ENCODE results near the gene TNNT3. TPM values are rescaled to one million over a fixed set of nuclear protein-coding genes. Genes with fewer than 3 reads are reported as not detected.

TNNT3 gene
- total RNA-seq, 2 donors from 2014 or later: 1.6 TPM; not detected in 1

DNA sequence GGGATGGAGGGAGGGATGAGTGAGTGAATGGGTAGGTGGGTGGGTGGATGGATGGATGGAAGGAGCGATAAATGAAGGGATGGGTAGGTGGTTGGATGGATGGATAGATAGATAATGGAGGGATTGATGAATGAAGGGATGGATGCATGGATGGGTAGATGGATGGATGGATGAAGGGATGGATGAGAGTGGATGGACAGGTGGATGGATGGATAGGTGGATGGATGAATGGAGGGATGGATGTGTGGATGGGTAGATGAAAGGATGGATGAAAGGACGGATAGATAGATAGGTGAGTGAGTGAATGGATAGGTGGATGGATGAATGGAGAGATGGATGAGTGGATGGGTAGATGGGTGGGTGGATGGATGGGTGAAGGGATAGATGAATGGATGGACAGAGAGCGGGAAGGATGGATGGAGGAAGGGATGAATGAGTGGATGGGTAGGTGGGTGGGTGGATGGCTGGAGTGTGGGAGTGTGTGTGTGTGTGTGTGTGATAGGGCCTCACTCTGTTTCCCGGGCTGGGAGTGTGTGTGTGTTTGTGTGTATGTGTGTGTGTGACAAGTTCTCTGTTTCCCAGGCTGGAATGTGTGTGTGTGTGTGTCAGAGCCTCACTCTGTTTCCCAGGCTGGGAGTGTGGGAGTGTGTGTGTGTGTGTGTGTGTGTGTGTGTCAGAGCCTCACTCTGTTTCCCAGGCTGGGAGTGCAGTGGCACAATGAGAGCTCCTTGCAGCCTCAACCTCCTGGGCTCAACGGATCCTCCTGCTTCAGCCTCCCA lies 25.7 kb upstream of the TNNT3 start:
- peaks cover 1% of the 10 kb centered on the region for H3K4me1 ChIP-seq
- H3K27ac ChIP-seq: no peak overlapping the region
- intact Hi-C loops (cut with DNase I): loop anchor here (1.0 to 5.0 kb wide), 2 partner anchors 23 to 269 kb away; partner anchors contain the start of gene INS
- TF ChIP-seq POLR2A (IDR thresholded peaks at IDR 0.05): no peak
- TF ChIP-seq, protein P1, sequence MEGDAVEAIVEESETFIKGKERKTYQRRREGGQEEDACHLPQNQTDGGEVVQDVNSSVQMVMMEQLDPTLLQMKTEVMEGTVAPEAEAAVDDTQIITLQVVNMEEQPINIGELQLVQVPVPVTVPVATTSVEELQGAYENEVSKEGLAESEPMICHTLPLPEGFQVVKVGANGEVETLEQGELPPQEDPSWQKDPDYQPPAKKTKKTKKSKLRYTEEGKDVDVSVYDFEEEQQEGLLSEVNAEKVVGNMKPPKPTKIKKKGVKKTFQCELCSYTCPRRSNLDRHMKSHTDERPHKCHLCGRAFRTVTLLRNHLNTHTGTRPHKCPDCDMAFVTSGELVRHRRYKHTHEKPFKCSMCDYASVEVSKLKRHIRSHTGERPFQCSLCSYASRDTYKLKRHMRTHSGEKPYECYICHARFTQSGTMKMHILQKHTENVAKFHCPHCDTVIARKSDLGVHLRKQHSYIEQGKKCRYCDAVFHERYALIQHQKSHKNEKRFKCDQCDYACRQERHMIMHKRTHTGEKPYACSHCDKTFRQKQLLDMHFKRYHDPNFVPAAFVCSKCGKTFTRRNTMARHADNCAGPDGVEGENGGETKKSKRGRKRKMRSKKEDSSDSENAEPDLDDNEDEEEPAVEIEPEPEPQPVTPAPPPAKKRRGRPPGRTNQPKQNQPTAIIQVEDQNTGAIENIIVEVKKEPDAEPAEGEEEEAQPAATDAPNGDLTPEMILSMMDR (IDR thresholded peaks at IDR 0.05): no peak
- 82 to 83% methylated on average over 4 to 5 of the region's 5 CpGs for WGBS, 2 donors
- H3K4me3 ChIP-seq: no peak overlapping the region
- ATAC-seq: no peak
- no peak for DNase-seq
- no peaks in the 10 kb centered on the region for H3K36me3 ChIP-seq (replicated peaks in 1 of 2; ENCODE audit: insufficient read depth in 1 of 2, low read depth in 2 of 2)
- no peaks in the 10 kb centered on the region for H3K27me3 ChIP-seq
- H3K9me3 ChIP-seq: no peaks in the 10 kb centered on the region

DNA sequence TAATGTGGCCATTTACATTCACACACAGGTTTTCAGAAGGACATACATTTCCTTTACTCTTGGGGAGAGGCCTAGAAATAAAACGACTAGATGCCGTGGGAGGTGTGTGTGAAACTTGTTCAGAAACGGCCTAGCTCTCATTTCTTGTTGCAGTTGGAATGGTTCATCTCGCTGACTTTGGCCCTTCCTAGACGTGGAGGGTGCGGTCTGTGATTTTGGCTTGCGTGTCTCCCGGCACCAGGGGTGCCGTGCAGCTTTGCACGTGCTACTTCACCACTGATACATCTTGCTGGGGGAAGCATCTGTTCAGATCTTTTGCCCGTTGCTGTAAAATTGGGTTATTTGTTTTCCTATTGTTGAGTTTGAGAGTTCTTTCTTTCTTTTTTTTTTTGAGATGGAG lies 24.7 kb upstream of the TNNT3 start:
- Histone ChIP-seq H3K4me3 (no peak overlapping the region), H3K9me3 (no peaks in the 10 kb centered on the region), H3K4me1 (peaks cover 7% of the 10 kb centered on the region), H3K27me3 (no peaks in the 10 kb centered on the region), H3K36me3 (replicated peaks in 1 of 2; ENCODE audit: insufficient read depth in 1 of 2, low read depth in 2 of 2) (no peaks in the 10 kb centered on the region), H3K27ac (no peak overlapping the region)
- TF ChIP-seq POLR2A (IDR thresholded peaks at IDR 0.05): no peak
- TF ChIP-seq, protein P1 (IDR thresholded peaks at IDR 0.05): no peak
- ATAC-seq (no peak), DNase-seq (no peak)
- intact Hi-C loops (cut with DNase I): loop anchor here (5.0 kb wide), 2 partner anchors 48 to 268 kb away; partner anchors contain the start of gene INS
- WGBS, 2 donors: 84 to 88% methylated on average over 11 of the region's 11 CpGs

DNA sequence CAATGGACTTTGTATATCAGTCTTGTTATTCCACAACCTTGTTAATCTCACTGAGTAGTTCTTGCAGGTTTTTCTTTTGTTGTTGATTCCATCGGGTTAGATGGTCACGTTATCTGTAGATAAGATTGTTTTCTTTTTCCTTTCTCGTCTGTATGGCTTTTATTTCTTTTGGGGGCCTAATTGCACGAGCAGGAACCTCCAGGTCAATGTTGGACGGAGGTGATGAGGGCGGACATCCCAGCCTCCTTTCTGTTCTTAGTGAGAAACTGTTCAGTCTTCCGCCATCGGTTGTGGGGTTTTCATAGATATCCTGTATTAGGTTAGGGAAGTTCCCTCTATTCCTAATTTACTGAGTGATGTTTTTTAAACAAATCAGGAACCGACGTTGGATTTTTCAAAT lies 23.0 kb upstream of the TNNT3 start:
- no peak overlapping the region for H3K27ac ChIP-seq
- ATAC-seq: no peak
- peaks cover 7% of the 10 kb centered on the region for H3K4me1 ChIP-seq
- H3K9me3 ChIP-seq: no peaks in the 10 kb centered on the region
- DNase-seq: no peak
- no peaks in the 10 kb centered on the region for H3K27me3 ChIP-seq
- TF ChIP-seq, protein P1 (IDR thresholded peaks at IDR 0.05): no peak
- TF ChIP-seq POLR2A (IDR thresholded peaks at IDR 0.05): no peak
- intact Hi-C loops (cut with DNase I): loop anchor here (5.0 kb wide), 1 partner anchor 46 kb away; no protein-coding TSS in a partner anchor
- H3K36me3 ChIP-seq (replicated peaks in 1 of 2; ENCODE audit: insufficient read depth in 1 of 2, low read depth in 2 of 2): no peaks in the 10 kb centered on the region
- WGBS, 2 donors: 54 to 59% methylated on average over 10 of the region's 10 CpGs
- no peak overlapping the region for H3K4me3 ChIP-seq

DNA sequence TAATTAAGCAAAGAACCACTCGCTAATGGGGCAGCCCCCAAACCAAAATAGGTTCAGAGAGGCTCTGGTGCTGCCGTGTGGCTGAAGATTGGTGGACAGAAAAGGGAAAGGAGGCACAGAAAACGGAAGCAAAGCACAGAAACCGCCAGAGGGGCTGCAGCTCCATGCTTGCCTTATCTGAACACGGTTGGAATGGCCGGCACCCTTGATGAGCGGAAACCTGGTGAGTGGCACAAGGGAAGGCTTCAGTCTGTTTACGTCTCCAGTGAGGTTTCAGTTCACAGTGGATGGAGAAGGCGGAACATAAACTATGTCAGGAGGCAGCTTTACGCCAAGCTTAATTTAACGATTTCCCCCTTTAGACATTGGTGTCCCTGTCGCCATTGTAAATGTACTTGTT lies 22.6 kb upstream of the TNNT3 start:
- Histone ChIP-seq H3K4me3 (no peak overlapping the region), H3K36me3 (replicated peaks in 1 of 2; ENCODE audit: insufficient read depth in 1 of 2, low read depth in 2 of 2) (no peaks in the 10 kb centered on the region), H3K27me3 (no peaks in the 10 kb centered on the region), H3K9me3 (no peaks in the 10 kb centered on the region), H3K27ac (no peak overlapping the region), H3K4me1 (peaks cover 7% of the 10 kb centered on the region)
- intact Hi-C loops (cut with DNase I): loop anchor here (5.0 kb wide), 1 partner anchor 45 kb away; no protein-coding TSS in a partner anchor
- WGBS, 2 donors: 72 to 82% methylated on average over 12 of the region's 12 CpGs
- DNase-seq (no peak), ATAC-seq (no peak)
- TF ChIP-seq, protein P1 (IDR thresholded peaks at IDR 0.05): no peak
- no peak for TF ChIP-seq POLR2A (IDR thresholded peaks at IDR 0.05)

Data from body of pancreas (tissue), 4 donors.